DLD1 (cell line): ENCODE results near the gene DNMT1.

ENCODE experiments used
- in situ Hi-C: cut with HindIII; loops from 2 replicates; pipeline ENCODE4 v1.10.0; 2017; ENCODE audit warnings: low sequenced_read_pairs

The DNMT1 gene

GRCh38 chr19:10142701-10143375 lies 51.9 kb downstream of the DNMT1 start:
- in situ Hi-C loops, result no loop called here

- in situ Hi-C loops, result no loop called here
These were observed 52.8 kb downstream of the DNMT1 start for GRCh38 chr19:10141973-10142372.

GRCh38 chr19:10141479-10141878 lies 53.3 kb downstream of the DNMT1 start:
- in situ Hi-C loops, result no loop called here

- in situ Hi-C loops, result no loop called here
These were observed 54.8 kb downstream of the DNMT1 start for GRCh38 chr19:10139952-10140351.

GRCh38 chr19:10138879-10139795 lies 55.6 kb downstream of the DNMT1 start:
- in situ Hi-C loops, result no loop called here

- in situ Hi-C loops, result no loop called here
These were observed 56.7 kb downstream of the DNMT1 start for GRCh38 chr19:10137751-10138682.

- in situ Hi-C loops, result no loop called here
These were observed 57.8 kb downstream of the DNMT1 start for GRCh38 chr19:10136936-10137335.

- in situ Hi-C loops, result no loop called here
These were observed 59.0 kb downstream of the DNMT1 start for GRCh38 chr19:10135551-10136334.

- in situ Hi-C loops, result no loop called here
These were observed 60.7 kb downstream of the DNMT1 start for GRCh38 chr19:10134040-10134439.

- in situ Hi-C loops, result no loop called here
These were observed 61.2 kb downstream of the DNMT1 start for GRCh38 chr19:10133596-10133995.

GRCh38 chr19:10132905-10133304 lies 61.8 kb downstream of the DNMT1 start:
- in situ Hi-C loops, result no loop called here

- in situ Hi-C loops, result no loop called here
These were observed 68.5 kb downstream of the DNMT1 start for GRCh38 chr19:10126213-10126639.

GRCh38 chr19:10124429-10124828 lies 70.3 kb downstream of the DNMT1 start:
- in situ Hi-C loops, result no loop called here

GRCh38 chr19:10122045-10122444 lies 72.7 kb downstream of the DNMT1 start:
- in situ Hi-C loops, result no loop called here

GRCh38 chr19:10120538-10121189 lies 74.1 kb downstream of the DNMT1 start:
- in situ Hi-C loops, result no loop called here

- in situ Hi-C loops, result no loop called here
These were observed 75.8 kb downstream of the DNMT1 start for GRCh38 chr19:10118960-10119359.

GRCh38 chr19:10116866-10117616 lies 77.7 kb downstream of the DNMT1 start:
- in situ Hi-C loops, result no loop called here

GRCh38 chr19:10116085-10116865 lies 78.5 kb downstream of the DNMT1 start:
- in situ Hi-C loops, result no loop called here
